B cell (primary cell): ENCODE results near the gene OR6C68.

Experiments
- CTCF ChIP-seq: fragments of 200-600 bp; IDR thresholded peaks from one replicate; pipeline ENCODE4 v1.8.0; 2022; ENCODE audit warnings: antibody characterized with exemption, mild to moderate bottlenecking
- EZH2 ChIP-seq: IDR thresholded peaks from 2 replicates; pipeline ENCODE4 v1.6.1; 2012; ENCODE audit warnings: borderline replicate concordance, low read depth, mild to moderate bottlenecking, moderate library complexity, low read length; ENCODE audit not compliant: insufficient read depth, poor library complexity, severe bottlenecking

- no peak for TF ChIP-seq CTCF
- no peak for TF ChIP-seq EZH2
Observed at GRCh38 chr12:55446326-55446725, 45.9 kb upstream of the OR6C68 start.
